AG10803 (cell line): ENCODE results near the gene COL18A1.
A peak's percentile ranks its signal among the peaks of the same experiment; 100 is the strongest.

Experiments
- DNase-seq: peaks from one replicate; pipeline ENCODE4 v3.0.0; 2010; ENCODE audit warnings: low read depth
- H3K4me3 ChIP-seq: 2 replicates; pipeline ENCODE4 v1.5.1; 2011; ENCODE audit warnings: mild to moderate bottlenecking, low read length, control low read depth
- CTCF ChIP-seq: conservative IDR thresholded peaks from 2 replicates; pipeline ENCODE4 v1.5.1; 2011; ENCODE audit warnings: mild to moderate bottlenecking, low read length, control low read depth, inconsistent platforms

COL18A1 gene

GRCh38 chr21:45403825-45404729 lies 888 bp upstream of the COL18A1 start:
- H3K4me3 ChIP-seq, result peak overlapping the region; percentile 31
- no peak for TF ChIP-seq CTCF
- peak; percentile 27 for DNase-seq

GRCh38 chr21:45405271-45405818 lies 380 bp downstream of the COL18A1 start:
- TF ChIP-seq CTCF, result no peak
- peak overlapping the region; percentile 41 for H3K4me3 ChIP-seq
- no peak for DNase-seq

DNA sequence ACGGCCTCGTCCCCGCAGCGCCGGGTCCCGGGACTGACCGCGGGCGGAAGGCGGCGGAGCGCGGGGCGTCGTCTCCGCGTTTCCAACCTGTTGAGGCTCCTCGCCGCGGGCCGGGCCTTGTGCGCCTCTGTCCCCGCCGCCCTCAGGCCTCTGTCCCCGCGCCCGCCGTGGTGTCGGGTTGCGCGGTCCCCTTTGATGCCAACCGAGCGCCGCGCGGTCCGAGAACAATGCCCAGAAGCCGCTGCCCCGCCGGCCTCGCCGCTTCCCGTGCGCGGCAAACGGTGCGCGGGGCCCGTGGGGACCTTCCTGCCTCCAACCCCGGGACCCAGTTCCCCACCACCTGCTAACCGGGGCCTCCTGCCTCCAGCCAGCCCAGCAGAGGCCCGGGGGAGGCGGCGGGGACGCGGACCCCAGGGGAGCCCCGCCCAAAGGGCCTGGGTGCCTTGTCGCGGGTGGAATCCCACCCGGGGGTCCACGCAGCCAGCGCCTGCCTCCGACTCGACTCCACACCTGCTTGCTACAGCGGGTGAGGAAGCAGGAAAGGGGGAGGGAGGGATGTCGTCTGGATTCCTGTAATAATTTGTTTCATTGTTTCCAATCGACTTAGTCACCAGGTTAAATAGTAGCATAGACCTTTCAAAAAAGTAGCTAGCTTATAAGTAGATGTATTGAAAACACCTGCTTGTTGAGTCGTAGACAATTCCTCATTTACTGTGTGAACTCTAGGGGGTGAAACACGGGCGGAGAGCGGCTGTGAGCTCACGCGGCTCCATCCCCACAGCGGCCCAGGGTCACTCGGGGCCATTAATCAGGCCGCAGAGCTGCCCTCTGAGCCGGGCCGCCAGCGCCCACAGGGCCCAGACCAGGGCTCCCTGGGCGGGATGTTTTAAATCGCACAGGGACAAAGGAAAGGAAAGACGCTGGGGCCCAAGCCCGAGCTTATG lies 1.1 kb downstream of the COL18A1 start:
- DNase-seq, result no peak
- TF ChIP-seq CTCF, result no peak
- peak overlapping the region; percentile 41 for H3K4me3 ChIP-seq

- no peak for DNase-seq
- 0 out of 2 replicates have a peak, but pooled peaks have one; percentile 10 for TF ChIP-seq CTCF
- H3K4me3 ChIP-seq, result no peak overlapping the region
Measured at GRCh38 chr21:45406801-45407628, 2.0 kb downstream of the COL18A1 start.

GRCh38 chr21:45407629-45408247 lies 2.8 kb downstream of the COL18A1 start:
- DNase-seq, result no peak
- H3K4me3 ChIP-seq, result no peak overlapping the region
- TF ChIP-seq CTCF, result no peak

GRCh38 chr21:45408271-45408791 lies 3.4 kb downstream of the COL18A1 start:
- H3K4me3 ChIP-seq, result no peak overlapping the region
- no peak for TF ChIP-seq CTCF
- DNase-seq, result no peak
